Middle frontal gyrus (tissue), 1 donor: Measurements from ENCODE around the gene ECSCR.

Experiments used
- DNase-seq: peaks from one replicate; pipeline ENCODE4 v3.0.0-alpha.2; 2015; ENCODE audit warnings: low spot score; ENCODE audit errors: extremely low spot score

The ECSCR gene

GRCh38 chr5:139474890-139475791, 12.6 kb upstream of the ECSCR start:
- no peak for DNase-seq

- DNase-seq, result no peak
These were observed 11.0 kb upstream of the ECSCR start for GRCh38 chr5:139473565-139473964.

DNA sequence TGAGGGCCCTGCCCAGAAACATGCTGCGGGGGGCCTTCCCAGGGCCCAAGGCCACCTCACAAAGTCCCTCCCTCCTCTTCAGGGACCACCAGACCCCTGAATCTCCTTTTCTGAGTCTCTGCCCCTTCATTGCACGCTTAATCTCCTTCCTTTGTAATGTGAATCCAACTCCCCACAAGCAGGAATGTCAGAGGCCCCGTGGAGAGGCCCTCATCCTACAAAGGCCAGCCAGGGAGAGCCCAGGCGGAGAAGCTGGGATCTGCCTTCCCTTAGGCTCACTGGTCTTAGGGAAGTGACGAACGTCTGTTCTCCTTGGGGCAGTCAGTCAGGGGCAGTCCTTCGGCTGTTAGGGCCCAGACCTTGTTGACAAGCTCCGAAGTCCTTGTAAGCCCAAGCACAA, 10.6 kb upstream of the ECSCR start:
- DNase-seq, result no peak

DNA sequence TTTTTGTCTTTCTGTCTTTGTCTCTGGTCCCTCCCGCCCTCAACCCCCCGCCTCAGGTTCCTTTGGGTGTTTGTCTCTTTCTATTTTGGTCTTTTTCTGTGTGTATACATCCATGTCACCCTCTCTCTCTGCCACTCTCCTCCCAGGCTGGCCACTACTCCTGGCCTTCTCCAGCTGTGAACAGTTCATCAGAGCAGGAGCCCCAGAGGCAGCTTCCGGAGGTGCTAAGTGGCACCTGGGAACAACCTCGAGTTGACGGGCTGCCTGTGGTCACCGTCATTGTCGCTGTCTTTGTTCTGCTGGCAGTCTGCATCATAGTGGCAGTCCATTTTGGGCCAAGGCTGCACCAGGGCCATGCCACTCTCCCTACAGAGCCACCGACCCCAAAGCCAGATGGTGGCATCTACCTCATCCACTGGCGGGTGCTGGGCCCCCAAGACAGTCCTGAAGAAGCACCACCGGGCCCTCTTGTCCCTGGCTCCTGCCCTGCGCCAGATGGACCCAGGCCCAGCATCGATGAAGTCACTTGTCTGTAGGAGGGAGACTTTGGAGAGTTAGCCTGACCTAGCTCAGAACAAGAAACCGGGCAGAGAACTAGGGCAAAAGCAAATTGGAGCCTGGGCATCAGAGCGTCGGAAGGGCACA, 10.0 kb upstream of the ECSCR start:
- DNase-seq, result no peak

DNA sequence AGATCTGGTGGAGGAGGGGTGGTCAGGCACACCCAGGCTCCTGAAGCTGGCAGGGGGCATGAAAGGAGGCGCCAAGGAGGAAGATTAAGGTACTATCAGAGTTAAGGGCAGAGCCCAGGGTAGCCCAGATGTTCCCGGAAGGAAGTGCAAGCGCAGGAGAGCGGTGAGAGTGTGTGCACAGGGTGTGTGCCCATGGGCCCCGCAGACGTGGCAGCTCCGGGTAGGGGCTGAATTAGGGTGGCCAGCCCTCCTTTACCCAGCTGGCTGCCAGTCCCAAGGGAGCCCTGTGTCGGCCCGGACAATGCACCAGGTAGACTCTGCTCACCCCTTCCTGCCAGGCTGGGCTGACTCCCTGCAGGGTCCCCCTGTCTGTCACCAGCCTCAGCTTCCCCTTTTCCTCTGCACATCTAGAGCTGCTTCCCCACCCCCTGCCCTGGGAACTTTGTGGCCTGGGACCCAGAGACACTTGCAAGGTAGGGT, 8.3 kb upstream of the ECSCR start, which contains the start of gene SMIM33:
Gene SMIM33, plus strand, starts transcription at position 184 of the 480 bp plus-strand sequence. Its CDS starts 118 bp downstream, at position 302.
- no peak for DNase-seq

GRCh38 chr5:139468421-139468931, 5.9 kb upstream of the ECSCR start:
- no peak for DNase-seq

DNA sequence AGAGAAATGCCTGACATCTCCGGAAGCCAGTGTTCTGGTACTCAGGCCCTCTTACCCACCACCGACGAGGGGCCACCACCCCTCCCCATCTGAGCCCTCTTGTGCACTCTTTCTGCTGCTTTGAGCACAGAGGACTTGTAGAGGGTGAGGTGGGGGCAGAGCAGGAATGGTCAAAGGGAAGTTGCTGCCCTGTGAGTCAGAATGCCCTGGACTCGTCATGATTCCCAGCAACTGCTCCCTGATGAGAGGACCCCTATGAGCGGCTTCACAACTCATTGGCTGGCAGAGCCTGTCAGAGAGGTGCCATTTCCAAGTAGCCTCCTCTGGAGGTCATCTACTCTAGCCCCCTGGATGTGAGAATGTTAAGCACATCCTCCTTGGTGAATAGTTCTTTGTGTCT, 845 bp downstream of the ECSCR start:
- DNase-seq, result no peak

- DNase-seq, result no peak
These were observed 1.4 kb downstream of the ECSCR start for GRCh38 chr5:139461176-139461575.

- no peak for DNase-seq
These were observed 2.1 kb downstream of the ECSCR start for GRCh38 chr5:139460455-139460854.

GRCh38 chr5:139459451-139459934, 3.0 kb downstream of the ECSCR start:
- no peak for DNase-seq

GRCh38 chr5:139458580-139459407, 3.7 kb downstream of the ECSCR start:
- DNase-seq, result no peak

- no peak for DNase-seq
These were observed 4.8 kb downstream of the ECSCR start for GRCh38 chr5:139457653-139458306.

- DNase-seq, result no peak
These were observed 5.3 kb downstream of the ECSCR start for GRCh38 chr5:139457241-139457640.

DNA sequence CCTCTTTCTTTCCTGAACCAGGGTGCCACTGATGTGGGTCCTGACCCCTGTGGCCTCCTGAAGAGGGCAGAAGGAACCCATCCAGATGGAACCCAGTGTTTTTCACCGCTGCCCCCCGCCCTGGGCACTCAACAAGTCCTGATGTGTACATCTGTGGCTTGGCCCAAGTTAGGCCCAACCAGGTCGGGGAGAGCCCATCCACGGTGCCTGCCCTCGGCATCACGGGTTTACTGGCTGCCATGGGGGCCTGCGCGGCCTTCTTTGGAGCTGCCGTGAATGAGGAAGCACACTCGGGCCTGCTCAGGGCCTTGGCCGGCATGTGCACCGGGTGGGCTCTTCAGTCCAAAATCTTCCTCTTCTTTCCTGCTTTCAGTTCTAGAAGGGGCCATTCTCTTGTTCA, 5.8 kb downstream of the ECSCR start:
- DNase-seq, result no peak

DNA sequence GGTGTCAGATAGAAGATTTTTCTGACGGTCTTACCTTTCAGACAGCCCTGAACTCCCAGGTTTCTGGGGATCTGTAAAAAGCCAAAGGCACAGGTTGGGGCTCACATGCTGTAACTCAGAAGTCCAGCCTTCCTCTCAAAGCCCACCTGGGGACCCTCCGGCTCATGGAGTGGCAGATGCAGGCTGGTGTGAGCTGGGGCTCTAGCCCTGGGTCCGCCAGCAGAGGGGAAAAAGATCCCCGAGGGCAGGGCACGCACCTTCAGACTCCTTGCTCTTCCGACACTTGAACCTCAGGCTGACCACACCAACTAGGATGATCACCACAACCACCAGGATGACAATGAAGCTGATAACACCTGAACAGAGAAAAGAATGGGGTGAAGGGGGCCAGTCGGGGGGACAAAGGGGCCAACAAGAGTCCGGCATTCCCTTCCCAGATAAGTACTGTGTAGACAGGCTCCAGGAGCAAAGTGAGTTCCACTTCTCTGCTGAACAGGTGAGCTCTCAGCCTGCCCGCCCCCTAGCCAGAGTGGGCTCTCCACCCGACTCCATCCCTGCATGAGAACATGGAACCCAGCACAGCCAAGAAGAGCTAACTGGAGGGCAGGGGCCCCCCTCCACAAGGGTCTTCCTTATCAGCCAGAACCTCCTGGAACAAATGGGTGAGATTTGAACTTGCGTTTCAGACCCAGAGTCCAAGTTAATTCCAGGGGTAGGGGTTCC, 7.8 kb downstream of the ECSCR start:
- no peak for DNase-seq

DNA sequence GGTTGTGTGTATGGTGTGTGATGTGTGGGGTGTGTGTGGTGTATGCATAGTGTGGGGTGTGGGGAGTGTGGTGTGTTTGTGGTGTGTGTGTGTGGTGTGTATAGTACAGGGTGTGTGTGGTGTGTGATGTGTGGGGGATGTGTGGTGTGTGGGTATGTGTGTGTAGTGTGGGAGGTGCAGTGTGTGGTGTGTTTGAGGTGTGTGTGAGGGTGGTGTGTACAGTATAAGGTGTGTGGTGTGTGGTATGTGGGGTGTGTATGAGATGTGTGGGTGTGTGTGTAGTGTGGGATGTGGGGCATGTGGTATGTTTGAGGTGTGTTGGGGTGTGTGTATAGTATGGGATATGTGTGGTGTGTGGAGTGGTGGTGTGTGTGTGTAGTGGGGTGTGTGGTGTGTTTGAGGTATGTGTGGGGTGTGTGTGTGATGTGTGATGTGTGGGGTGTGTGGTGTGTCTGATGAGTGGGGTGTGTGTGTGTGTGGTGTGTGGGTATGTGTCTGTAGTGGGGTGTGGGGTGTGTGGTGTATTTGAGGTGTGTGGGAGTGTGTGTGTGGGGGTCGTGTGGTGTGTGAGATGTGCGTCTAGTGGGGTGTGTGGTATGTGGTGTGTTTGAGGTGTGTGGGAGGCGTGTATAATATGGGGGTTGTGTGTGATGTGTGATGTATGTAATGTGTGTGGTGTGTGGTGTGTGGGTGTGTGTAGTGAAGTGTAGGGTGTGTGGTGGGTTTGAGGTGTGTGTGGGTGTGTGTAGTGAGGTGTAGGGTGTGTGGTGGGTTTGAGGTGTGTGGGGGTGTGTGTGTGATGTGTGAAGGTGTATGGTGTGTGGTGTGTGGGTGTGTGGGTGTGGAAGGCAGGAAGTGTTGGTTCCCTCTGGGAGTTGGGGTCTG, 8.6 kb downstream of the ECSCR start:
- DNase-seq, result no peak

DNA sequence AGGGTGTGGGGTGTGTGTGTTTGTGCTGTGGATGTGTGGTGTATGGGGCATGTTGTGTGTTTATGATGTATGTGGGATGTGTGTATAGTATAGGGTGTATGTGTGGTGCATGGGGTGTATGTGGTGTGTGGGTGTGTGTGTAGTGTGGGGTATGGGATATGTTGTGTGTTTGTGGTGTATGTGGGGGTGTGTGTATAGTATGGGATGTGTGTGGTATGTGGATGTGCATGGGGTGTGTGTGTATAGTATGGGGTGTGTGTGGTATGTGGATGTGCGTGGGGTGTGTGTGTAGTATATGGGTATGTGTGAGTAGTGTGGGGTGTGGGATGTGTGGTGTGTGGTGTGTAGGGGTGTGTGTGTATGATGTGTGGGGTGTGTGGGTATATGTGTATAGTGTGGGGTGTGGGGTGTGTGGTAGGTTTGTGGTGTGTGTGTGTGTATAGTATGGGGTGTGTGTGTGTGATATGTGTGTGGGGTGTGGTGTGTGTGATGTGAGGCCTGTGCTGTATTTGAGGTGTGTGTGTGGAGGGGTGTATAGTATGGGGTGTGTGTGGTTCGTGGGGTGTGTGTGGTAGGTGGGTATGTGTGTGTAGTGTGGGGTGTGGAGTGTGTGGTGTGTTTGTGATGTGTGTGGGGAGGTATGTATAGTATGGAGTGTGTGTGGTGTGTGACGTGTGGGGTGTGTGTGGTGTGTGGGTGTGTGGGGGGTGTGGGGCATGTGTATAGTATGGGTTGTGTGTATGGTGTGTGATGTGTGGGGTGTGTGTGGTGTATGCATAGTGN, 10.5 kb downstream of the ECSCR start:
- no peak for DNase-seq

- DNase-seq, result no peak
These were observed 11.4 kb downstream of the ECSCR start for GRCh38 chr5:139451176-139451575.
